ENCODE measurements around the gene LRIG3.
A peak's percentile ranks its signal among the peaks of the same experiment; 100 is the strongest.

The LRIG3 gene

DNA sequence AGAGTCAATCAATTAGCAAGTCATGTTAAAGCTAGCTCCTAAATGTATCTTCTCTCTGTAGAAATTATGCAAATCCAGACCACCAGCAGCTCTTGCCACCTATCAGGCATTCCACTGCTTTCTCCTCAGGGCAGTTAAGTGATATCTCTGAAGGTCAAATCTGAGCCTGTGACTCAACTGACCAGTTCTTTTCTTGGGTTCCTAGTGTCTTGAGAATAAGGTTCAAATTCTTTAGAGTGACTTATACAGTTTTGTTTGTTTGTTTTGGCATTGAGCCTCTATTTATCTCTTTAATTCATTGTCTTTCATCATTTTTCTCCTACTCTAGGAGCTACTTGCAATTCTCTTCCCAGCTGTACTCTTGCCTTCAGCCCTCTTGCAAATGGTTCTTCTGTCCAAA lies 2.5 kb upstream of the LRIG3 start:
- Histone ChIP-seq H3K27ac (ENCODE audit: low read depth, low read length) (no peak overlapping the region), H3K4me2 (ENCODE audit: low read length) (no peak overlapping the region), H4K91ac (ENCODE audit: low read depth, low read length) (no peak overlapping the region), H3K18ac (ENCODE audit: low read length) (no peak overlapping the region), H2AFZ (ENCODE audit: insufficient read depth, low read length, poor library complexity) (no peak overlapping the region), H3K4ac (ENCODE audit: low read depth, low read length) (no peak overlapping the region), H3K4me1 (ENCODE audit: control insufficient read depth in 1 of 2, insufficient read depth in 2 of 2, low read length in 2 of 2) (no peaks in the 10 kb centered on the region), H3K23ac (ENCODE audit: low read length) (no peak overlapping the region), H3K27me3 (ENCODE audit: insufficient read depth, low read length) (no peaks in the 10 kb centered on the region), H3K36me3 (ENCODE audit: control insufficient read depth in 1 of 2, insufficient read depth in 2 of 2, low read length in 2 of 2) (no peaks in the 10 kb centered on the region), H2BK5ac (ENCODE audit: low read depth, low read length, poor library complexity) (no peak overlapping the region), H3K9ac (ENCODE audit: low read length) (no peak overlapping the region), H4K8ac (ENCODE audit: low read depth, low read length) (no peak overlapping the region), H2BK12ac (ENCODE audit: low read length) (no peak overlapping the region), H3K79me1 (ENCODE audit: low read length) (peaks cover 9% of the 10 kb centered on the region), H2BK120ac (ENCODE audit: insufficient read depth, low read length, poor library complexity) (no peak overlapping the region), H3K4me3 (ENCODE audit: low read depth, low read length) (no peak overlapping the region), H4K12ac (ENCODE audit: low read depth, low read length) (no peak overlapping the region), H3K14ac (ENCODE audit: low read length) (no peak overlapping the region), H3K79me2 (ENCODE audit: control insufficient read depth, insufficient read depth, low read length, poor library complexity) (peaks cover 6% of the 10 kb centered on the region), H2AK5ac (ENCODE audit: low read length) (no peak overlapping the region), H3K9me3 (ENCODE audit: insufficient read depth, low read depth, low read length) (no peaks in the 10 kb centered on the region)
- DNase-seq: peak; percentile 21 to 47

DNA sequence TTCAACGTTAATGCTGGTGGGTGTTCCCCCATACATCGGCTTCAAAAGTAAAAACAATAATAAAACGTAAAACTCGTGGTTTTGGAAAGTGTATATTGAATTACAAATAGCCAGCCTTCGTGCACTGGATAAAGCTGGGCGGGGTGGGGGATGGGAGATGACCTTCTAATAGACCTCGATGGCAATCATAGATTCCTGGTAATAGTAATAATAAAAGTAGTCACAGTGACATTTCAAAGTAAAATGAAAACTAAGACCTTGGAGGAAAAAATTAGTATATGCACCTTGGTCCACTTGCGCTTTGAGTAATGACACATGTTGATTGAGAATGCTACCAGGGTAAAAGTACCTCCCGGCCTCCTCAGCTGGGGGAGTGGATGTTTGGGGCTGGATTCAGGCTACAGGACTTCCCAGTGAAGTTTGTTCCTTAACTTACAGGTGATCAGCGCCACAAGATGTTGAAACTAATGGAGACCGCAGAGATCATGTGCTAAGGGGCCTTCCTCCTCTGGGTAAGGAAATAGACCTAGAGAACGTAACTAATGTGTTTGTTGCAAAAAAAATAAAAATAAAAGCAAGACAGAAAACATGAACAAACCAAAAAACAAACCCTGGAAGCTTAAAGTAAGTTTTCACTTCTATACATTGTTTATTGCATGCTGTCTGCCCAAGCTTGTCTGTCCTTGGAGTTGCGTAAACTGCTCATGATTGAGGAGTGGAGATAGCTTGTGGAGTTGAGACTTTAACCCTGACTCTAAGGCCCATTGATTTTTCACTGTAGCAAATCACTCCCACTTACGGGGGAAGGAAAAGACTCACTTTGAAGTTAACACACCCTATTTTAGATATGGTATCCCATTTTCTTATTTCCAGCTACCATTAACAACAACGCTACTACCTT lies 907 bp upstream of the LRIG3 start:
- no peak for DNase-seq
- no CpG with 5 or more reads among the region's 15 CpGs for WGBS (ENCODE audit: extremely low coverage, insufficient coverage, insufficient read length)
- Histone ChIP-seq H2AK5ac (ENCODE audit: low read length) (no peak overlapping the region), H3K79me1 (ENCODE audit: low read length) (peaks cover 9% of the 10 kb centered on the region), H3K9me3 (ENCODE audit: insufficient read depth, low read depth, low read length) (no peaks in the 10 kb centered on the region), H3K14ac (ENCODE audit: low read length) (no peak overlapping the region), H4K91ac (ENCODE audit: low read depth, low read length) (no peak overlapping the region), H2BK5ac (ENCODE audit: low read depth, low read length, poor library complexity) (no peak overlapping the region), H3K4ac (ENCODE audit: low read depth, low read length) (no peak overlapping the region), H4K8ac (ENCODE audit: low read depth, low read length) (no peak overlapping the region), H3K27ac (ENCODE audit: low read depth, low read length) (no peak overlapping the region), H3K36me3 (ENCODE audit: control insufficient read depth in 1 of 2, insufficient read depth in 2 of 2, low read length in 2 of 2) (no peaks in the 10 kb centered on the region), H4K12ac (ENCODE audit: low read depth, low read length) (no peak overlapping the region), H3K4me3 (ENCODE audit: low read depth, low read length) (no peak overlapping the region), H3K4me1 (ENCODE audit: control insufficient read depth in 1 of 2, insufficient read depth in 2 of 2, low read length in 2 of 2) (no peaks in the 10 kb centered on the region), H3K23ac (ENCODE audit: low read length) (no peak overlapping the region), H2BK12ac (ENCODE audit: low read length) (peak overlapping the region; percentile 31), H2AFZ (ENCODE audit: insufficient read depth, low read length, poor library complexity) (no peak overlapping the region), H3K27me3 (ENCODE audit: insufficient read depth, low read length) (no peaks in the 10 kb centered on the region), H3K18ac (ENCODE audit: low read length) (no peak overlapping the region), H2BK120ac (ENCODE audit: insufficient read depth, low read length, poor library complexity) (no peak overlapping the region), H3K9ac (ENCODE audit: low read length) (no peak overlapping the region), H3K79me2 (ENCODE audit: control insufficient read depth, insufficient read depth, low read length, poor library complexity) (peaks cover 6% of the 10 kb centered on the region), H3K4me2 (ENCODE audit: low read length) (peak overlapping the region; percentile 89)

DNA sequence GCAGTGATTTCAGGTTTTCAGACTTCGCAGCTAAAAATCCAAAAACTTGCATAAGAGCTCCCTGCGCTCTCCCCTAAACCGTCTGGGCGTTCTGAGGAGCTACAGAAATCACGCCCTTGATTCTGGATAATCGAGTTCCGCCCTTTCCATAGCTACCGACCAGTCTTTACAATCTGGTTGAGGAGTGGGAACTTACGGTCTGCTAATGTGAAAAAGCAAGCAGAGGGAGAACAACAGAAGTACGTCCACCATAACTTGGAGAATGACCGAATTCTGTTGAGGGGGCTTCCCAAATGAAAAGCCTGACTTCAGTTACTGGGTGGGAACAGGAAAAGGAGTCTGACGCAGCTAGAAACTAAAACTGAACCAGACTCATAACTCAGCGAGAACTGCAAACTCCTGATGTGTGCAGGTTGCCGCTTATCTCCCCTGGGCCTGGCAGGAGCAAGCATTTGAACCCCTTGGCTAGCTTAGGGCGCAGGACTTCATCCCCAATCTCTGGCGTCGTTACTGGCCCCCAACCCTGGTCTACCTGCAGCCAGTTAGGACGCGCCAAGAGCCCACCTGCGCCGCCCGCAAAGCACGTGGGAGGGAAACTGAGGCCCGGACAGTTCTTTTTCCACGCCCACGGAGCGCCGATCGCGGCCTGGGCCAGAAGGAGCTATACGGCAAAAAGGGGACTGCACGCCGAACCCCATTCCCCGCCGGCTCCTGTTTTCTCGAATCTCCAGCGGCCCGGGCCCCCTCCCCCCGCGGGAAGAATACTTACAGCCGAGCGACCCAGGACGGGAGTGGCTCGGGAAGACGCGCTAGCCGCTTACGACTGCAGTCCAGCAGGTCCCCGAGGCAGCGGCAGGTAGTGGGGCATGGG lies 838 bp downstream of the LRIG3 start:
- Histone ChIP-seq H3K14ac (ENCODE audit: low read length) (peak overlapping the region; percentile 36), H2BK120ac (ENCODE audit: insufficient read depth, low read length, poor library complexity) (peak overlapping the region; percentile 80), H3K18ac (ENCODE audit: low read length) (peak overlapping the region; percentile 83), H2AK5ac (ENCODE audit: low read length) (no peak overlapping the region), H3K9me3 (ENCODE audit: insufficient read depth, low read depth, low read length) (no peaks in the 10 kb centered on the region), H2BK12ac (ENCODE audit: low read length) (no peak overlapping the region), H3K4me1 (ENCODE audit: control insufficient read depth in 1 of 2, insufficient read depth in 2 of 2, low read length in 2 of 2) (no peaks in the 10 kb centered on the region), H3K27me3 (ENCODE audit: insufficient read depth, low read length) (no peaks in the 10 kb centered on the region), H2BK5ac (ENCODE audit: low read depth, low read length, poor library complexity) (peak overlapping the region; percentile 37), H4K12ac (ENCODE audit: low read depth, low read length) (peak overlapping the region; percentile 68), H2AFZ (ENCODE audit: insufficient read depth, low read length, poor library complexity) (peak overlapping the region; percentile 72), H3K23ac (ENCODE audit: low read length) (no peak overlapping the region), H3K4me3 (ENCODE audit: low read depth, low read length) (peak overlapping the region; percentile 93), H3K4me2 (ENCODE audit: low read length) (peak overlapping the region; percentile 89), H3K79me2 (ENCODE audit: control insufficient read depth, insufficient read depth, low read length, poor library complexity) (peaks cover 6% of the 10 kb centered on the region), H3K4ac (ENCODE audit: low read depth, low read length) (peak overlapping the region; percentile 77), H4K8ac (ENCODE audit: low read depth, low read length) (peak overlapping the region; percentile 66), H3K27ac (ENCODE audit: low read depth, low read length) (peak overlapping the region; percentile 60), H3K36me3 (ENCODE audit: control insufficient read depth in 1 of 2, insufficient read depth in 2 of 2, low read length in 2 of 2) (no peaks in the 10 kb centered on the region), H3K79me1 (ENCODE audit: low read length) (peaks cover 9% of the 10 kb centered on the region), H4K91ac (ENCODE audit: low read depth, low read length) (peak overlapping the region; percentile 63), H3K9ac (ENCODE audit: low read length) (peak overlapping the region; percentile 97)
- WGBS (ENCODE audit: extremely low coverage, insufficient coverage, insufficient read length): no CpG with 5 or more reads among the region's 50 CpGs
- DNase-seq: peak in 1 of 2 donors; percentile 12

DNA sequence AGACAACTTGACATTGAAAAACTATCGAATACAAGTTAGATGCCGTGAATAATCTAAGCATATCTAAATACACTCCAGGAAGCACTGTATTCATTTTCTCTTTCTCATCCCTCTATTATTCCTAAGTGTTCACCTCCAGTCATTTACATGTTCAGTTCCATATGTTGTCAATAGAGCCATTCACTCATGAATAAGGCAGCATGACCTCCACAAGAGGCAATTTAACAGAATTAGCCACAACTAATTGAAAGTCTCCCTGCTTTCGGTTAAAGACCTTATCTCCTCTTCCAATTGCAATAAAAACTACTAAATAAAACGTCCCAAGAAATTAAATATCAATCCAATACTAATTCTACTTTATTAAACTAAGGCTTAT lies 1.8 kb downstream of the LRIG3 start:
- Histone ChIP-seq H2BK12ac (ENCODE audit: low read length) (no peak overlapping the region), H3K18ac (ENCODE audit: low read length) (no peak overlapping the region), H3K27me3 (ENCODE audit: insufficient read depth, low read length) (no peaks in the 10 kb centered on the region), H3K9ac (ENCODE audit: low read length) (no peak overlapping the region), H4K8ac (ENCODE audit: low read depth, low read length) (no peak overlapping the region), H3K79me2 (ENCODE audit: control insufficient read depth, insufficient read depth, low read length, poor library complexity) (peaks cover 6% of the 10 kb centered on the region), H2BK120ac (ENCODE audit: insufficient read depth, low read length, poor library complexity) (no peak overlapping the region), H4K12ac (ENCODE audit: low read depth, low read length) (no peak overlapping the region), H3K4me3 (ENCODE audit: low read depth, low read length) (no peak overlapping the region), H3K14ac (ENCODE audit: low read length) (no peak overlapping the region), H2BK5ac (ENCODE audit: low read depth, low read length, poor library complexity) (no peak overlapping the region), H2AK5ac (ENCODE audit: low read length) (no peak overlapping the region), H3K27ac (ENCODE audit: low read depth, low read length) (no peak overlapping the region), H4K91ac (ENCODE audit: low read depth, low read length) (no peak overlapping the region), H3K4me2 (ENCODE audit: low read length) (peak overlapping the region; percentile 39), H3K9me3 (ENCODE audit: insufficient read depth, low read depth, low read length) (no peaks in the 10 kb centered on the region), H3K36me3 (ENCODE audit: control insufficient read depth in 1 of 2, insufficient read depth in 2 of 2, low read length in 2 of 2) (no peaks in the 10 kb centered on the region), H3K23ac (ENCODE audit: low read length) (no peak overlapping the region), H3K4ac (ENCODE audit: low read depth, low read length) (no peak overlapping the region), H2AFZ (ENCODE audit: insufficient read depth, low read length, poor library complexity) (no peak overlapping the region), H3K79me1 (ENCODE audit: low read length) (peaks cover 9% of the 10 kb centered on the region), H3K4me1 (ENCODE audit: control insufficient read depth in 1 of 2, insufficient read depth in 2 of 2, low read length in 2 of 2) (no peaks in the 10 kb centered on the region)
- 100% methylated on average over 1 of the region's 4 CpGs for WGBS (ENCODE audit: extremely low coverage, insufficient coverage, insufficient read length)
- DNase-seq: no peak

Data from trophoblast cell (in vitro differentiated cells and primary cell).